HS-27A (cell line): ENCODE results near the gene HPN.
A peak's percentile ranks its signal among the peaks of the same experiment; 100 is the strongest.

ENCODE experiments used
- DNase-seq: peaks from one replicate; pipeline ENCODE4 v3.0.0-alpha.2; 2012; ENCODE audit warnings: low read depth, missing footprints

HPN gene

DNA sequence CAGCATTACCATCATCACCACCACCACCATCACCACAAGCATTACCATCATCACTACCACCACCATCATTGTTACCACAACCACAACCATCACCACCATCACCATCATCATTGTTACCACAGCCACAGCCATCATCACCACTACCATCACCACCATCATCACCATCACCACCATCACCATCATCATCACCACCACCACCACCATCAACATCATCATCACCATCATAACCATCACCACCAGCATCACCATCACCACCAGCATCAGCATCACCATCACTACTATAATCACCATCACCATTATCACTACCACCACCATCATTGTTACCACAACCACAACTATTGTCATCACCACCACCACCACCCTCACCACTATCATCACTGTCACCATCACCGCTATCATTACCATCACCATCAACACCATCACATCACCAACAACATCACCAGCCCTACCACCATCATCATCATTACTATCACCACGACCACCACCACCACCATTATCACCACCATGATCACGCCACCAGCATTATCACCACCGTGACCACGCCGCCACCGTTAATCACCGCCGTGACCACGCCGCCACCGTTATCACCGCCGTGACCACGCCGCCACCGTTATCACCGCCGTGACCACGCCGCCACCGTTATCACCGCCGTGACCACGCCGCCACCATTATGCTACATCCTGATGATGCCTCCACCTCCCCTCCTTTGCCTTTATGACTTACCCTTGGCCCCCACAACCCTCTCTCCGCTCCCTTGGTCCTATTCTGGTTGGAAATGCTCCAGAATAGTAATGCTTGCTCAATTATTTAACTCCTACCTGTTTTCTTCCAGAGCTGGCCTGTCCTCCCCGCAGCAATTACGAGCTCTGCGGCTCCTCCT lies 64.1 kb downstream of the HPN start:
- DNase-seq, result no peak

DNA sequence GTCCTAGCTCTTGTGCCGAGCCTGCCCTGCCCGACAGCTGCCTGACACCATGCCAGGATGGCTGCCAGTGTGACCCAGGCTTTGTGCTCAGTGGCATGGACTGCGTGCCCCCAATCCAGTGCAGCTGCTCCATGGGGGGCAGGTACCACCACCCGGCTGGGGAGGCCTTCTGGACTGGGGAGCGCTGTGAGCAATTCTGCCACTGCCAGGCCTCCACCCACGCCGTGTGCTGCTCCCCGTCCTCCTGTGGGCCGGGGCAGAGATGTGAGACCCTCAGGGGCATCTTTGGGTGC lies 64.7 kb downstream of the HPN start:
- DNase-seq, result no peak

DNA sequence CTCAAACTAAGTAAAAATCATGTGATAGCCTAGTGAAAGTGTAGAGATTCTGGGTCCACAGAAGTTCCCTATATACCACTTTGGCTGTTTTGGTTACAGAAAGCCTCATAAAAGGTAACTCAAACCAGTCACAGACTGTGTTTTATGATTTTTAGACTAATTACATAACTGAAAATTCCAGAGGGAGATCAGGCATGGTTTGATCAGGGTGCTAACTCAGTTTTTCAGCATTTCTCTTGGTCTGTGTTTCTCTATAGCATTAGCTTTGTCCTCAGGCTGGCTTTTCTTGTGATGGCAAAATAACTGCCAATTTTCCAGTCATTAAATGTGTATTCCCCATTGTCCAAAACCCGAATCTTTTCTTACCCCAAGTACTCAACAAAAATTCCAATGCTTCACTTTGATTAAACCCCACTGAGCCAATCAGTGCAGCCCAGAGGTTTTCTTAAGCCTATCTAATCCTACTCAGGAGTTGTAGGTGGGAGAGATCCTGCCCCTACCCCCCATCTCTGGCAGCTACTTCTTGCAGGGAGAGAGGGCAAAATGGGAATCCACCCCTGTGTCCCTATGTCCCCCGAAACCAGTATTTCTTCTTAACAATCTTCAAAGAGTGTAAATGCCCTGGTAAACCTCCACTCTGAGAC lies 65.5 kb downstream of the HPN start:
- DNase-seq, result no peak

DNA sequence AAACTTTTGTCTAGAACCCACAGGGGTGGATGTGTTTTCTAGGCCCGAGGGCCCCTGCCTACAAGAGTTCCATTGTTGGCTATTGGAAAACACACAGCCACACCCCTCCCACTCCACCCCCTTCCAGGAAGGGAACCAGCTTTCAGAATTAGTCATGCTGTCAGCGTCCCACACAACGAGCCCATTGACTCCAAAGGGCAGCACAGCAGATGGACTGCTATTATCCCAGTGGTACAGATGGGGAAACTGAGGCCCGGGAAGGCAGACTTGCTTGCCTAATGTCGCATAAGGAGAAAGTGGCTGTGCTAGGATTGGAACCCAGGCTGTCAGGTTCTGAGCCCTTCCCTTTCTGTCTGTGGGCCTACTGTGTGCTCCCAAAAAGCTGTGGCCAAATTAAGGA lies 66.0 kb downstream of the HPN start:
- no peak for DNase-seq

DNA sequence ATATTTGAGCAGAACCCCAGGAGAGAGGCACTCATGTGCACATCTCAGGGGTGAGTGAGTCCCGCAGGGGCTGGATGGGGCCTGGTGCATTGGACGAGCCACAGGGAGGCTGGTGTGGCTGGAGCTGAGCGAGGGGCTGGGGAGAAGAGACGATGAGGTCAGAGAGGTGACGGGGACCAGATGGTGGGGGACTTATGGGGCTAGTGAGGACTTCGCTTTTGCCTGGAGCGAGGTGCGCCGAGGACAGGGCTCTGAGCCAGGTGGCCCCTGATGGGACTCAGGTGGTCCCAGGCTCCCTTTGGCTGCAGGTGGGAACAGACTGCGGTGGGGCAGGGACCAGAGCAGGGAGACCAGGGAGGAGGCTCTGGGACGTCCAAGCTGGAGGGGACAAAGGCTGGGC lies 67.2 kb downstream of the HPN start:
- no peak for DNase-seq

DNA sequence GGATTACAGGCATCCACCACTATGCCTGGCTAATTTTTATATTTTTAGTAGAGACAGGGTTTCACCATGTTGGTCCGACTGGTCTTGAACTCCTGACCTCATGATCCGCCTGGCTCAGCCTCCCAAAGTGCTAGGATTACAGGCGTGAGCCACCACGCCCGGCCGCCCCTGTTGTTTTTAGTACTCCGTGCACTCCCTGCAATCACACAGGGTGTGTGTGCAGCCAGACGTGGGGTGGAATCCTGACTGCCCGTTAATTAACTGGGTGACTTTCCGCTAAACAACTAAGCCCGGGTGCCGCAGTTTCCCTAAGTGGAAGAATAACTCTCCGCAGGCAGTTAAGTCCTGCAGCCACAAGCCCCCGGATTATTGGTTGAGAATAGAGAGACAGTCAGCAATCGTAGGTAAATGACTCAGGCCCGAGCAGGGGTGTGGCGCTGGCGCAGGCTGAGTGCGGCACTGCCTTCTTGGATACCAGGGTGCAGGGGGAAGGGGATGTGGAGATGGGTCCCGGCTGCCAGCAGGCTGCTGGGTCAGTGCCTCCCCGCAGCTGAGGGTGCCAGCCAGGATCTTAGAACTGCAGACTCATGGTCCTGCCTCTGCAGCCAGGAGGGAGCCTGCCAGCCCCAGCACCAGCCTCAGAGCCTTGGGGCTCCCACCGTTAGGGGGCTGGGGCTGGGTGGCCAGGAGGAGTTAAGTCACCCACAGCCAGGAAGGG lies 68.0 kb downstream of the HPN start:
- DNase-seq, result no peak

DNA sequence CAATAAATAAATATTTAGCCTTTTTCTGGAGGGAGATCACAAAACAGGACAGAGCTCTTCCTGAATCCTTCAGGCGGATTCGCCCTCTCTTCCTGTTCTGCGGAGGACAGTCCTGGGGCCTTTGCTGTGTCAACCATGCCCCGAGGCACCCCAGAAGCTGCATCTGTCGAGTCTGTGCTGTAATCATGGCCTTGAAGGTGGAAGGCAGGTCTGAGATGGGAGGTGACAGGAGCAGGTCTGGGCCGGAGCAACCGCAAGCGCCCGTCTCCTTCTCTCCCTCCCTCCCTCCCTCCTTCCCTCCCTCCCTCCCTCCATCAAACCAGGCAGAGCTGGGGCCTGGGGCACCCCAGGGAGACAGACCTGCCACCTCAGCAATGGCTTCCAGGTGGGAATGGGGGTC lies 69.5 kb downstream of the HPN start:
- no peak for DNase-seq

DNA sequence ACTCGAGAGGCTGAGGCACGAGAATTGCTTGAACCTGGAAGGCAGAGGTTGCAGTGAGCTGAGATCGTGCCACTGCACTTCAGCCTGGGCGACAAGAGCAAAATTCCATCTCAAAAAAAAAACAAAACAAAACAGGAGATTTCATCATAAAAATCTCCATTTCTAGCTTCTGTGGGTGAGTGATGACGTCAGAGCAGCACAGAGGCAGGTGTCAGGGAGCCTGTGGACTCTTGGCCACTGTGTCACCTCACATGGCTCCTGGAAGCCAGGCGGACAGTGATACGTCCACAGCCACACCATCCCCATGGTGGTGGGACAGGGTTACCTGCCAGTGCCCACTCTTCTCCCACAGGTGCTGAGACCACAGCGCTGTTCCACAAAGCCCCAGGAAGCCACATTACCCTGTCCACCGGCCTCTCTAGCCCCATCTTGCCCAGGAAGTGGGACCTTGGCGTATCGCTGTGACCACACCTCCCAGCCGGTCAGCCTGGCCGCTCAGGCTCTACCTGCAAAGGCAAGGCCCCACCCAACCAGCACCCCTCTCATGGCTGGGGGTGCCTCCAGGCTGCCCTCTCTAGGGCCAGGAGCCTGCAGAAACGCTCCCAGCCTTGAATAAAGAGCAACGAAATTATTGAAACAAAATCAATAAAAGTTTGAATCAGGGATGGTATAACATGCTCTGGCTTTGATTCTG lies 71.6 kb downstream of the HPN start:
- no peak for DNase-seq

DNA sequence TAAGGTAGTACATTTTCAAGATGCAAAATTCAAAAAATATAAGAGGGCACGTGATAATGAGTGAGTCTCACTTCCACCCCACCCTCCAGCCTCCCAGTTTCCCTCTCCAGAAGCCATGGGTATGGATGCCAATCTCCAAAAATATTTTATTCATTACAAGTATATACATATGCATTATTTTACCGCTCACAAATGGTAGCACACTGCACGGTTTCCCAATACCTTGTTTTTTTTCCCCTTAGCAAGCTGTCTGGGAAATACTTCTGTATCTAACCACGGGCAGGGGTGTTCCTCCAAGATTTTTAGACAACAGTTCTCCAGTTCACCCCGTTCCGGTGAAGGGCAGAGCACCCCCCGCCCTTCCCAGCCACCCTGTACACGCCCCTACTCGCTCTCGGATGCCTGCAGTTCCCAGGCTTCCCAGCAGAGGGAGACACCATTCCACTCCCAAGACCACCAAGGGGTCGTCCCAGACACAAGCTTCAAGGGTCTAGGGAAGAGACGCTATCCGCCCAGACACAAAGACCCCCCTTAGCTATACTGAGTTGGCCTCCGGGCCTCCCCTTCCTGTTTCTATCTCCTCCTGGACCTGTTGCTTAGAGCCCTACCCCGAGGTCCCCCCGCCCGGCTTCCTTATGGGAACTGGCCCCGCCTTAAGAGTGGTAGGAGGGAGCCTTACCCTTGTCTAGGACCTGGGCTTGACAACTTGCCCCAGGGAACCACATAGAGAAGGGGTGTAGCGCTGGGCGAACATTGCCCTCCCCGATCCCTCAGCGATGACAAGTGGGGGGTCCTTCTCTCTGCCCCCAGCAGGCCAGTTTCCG lies 73.0 kb downstream of the HPN start:
- DNase-seq, result peak; percentile 62

DNA sequence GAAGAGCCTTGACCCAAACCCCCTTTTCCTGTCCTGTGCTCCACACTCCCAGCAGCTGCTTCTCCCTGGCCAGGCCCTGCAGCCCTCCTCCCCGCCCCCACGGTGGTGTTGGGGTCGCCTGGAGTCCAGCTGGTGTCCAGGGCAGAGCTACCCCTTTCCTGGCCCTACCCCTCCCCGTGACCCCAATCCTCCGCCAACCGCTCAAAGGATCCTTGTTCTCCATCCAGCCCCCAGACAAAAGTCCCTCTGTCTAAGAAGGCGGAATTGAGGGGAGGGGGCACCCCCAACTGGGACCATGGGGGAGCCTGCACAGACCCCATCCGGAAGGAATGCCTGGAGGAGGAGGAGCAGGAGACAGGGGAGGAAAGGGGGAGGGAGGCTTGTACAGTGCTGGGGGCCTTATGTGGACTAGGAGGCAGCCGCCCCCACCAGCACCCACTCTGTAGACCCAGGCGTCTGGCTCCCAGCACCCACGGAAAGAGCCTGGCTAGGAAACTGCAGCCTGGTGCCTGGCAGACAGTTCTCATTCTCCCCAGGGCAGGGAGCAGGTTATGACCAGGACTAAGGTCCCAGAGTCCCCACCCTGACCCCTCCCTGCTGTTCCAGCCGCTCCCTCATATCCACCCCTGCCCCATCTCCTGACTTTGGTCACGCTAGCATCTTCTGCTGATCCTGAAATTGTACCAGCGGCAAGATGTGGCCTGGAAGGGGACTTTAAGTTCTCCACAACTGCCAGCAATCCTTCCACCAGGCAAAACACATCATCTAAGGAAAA lies 73.8 kb downstream of the HPN start, which contains the start of gene FXYD3:
Gene FXYD3, plus strand, starts transcription at position 647 of the 775 bp plus-strand sequence. CDS start 3,554 bp downstream, outside the sequence.
- DNase-seq, result no peak
